Hematopoietic multipotent progenitor cell treated with erythropoietin and hydrocortisone succinate and interleukin-3 and kit ligand, for 8 days (in vitro differentiated cells): ENCODE data around the gene TMPRSS11A.

Source experiments
- DNase-seq: peaks from one replicate; pipeline ENCODE4 v3.0.0-alpha.2; 2015

Gene TMPRSS11A, protein sequence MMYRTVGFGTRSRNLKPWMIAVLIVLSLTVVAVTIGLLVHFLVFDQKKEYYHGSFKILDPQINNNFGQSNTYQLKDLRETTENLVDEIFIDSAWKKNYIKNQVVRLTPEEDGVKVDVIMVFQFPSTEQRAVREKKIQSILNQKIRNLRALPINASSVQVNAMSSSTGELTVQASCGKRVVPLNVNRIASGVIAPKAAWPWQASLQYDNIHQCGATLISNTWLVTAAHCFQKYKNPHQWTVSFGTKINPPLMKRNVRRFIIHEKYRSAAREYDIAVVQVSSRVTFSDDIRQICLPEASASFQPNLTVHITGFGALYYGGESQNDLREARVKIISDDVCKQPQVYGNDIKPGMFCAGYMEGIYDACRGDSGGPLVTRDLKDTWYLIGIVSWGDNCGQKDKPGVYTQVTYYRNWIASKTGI

DNA sequence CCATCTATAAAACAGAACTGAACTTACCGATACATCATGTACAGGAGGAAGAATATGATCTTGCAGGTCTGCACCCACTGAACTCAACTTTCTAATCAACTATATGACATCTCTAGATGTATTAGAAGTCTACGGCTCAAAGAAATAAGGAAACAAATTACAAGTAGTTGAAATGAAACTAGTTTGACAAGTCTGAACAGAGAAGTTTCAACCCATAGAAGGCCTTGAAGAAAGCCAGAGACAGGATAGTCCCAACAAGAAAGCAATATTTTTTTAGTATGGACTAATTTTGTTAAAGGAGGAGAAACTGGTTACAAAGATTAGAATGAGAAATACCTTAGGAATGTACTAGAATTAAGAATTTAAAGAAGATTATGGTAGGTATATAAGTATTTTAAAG, at the start of gene TMPRSS11A:
TSS of gene TMPRSS11A (minus strand) at position 138 of the 400 bp plus-strand sequence. CDS start at position 38, 100 bp downstream.
- no peak for DNase-seq

- no peak for DNase-seq
Observed at GRCh38 chr4:68011684-68012083, 48.4 kb upstream of the TMPRSS11A start.

DNA sequence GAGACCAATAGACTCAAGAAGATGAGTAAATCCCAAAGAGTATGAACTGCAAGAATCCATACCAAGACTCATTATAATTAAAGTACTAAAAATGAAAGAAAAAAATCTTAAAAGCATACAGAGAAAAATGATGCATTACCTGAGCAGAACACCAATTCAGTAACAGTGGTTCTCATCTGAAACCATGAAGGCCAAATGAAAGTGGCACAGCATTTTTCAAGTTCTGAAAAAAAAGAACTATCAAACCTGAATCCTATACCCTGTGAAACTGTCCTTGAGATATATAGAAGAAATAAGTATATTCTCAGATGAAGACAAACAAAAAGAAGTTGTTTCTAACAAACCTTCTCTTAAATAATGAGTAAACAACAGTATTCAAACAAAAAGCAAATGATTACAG, 39.6 kb upstream of the TMPRSS11A start:
- no peak for DNase-seq

GRCh38 chr4:67996127-67996526, 32.8 kb upstream of the TMPRSS11A start:
- DNase-seq, result no peak

DNA sequence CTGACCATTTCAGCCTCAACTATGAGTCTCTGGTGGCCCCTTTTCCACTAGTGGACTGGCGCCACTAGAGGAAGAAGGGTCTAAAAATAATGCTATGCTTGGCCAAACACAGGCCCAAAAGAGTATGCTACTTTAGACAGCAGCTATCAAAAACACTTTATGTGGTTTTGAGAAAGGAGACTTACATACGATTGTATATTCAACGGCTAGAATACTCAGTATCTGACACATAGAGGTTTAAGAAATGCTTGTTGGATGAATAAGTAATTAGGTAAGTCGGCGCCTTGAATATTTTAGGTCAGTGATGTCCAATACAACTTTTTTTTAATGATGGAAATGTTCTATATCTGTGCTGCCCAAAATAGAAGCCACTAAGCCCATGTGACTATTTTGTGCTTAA, 25.7 kb upstream of the TMPRSS11A start:
- DNase-seq, result no peak

DNA sequence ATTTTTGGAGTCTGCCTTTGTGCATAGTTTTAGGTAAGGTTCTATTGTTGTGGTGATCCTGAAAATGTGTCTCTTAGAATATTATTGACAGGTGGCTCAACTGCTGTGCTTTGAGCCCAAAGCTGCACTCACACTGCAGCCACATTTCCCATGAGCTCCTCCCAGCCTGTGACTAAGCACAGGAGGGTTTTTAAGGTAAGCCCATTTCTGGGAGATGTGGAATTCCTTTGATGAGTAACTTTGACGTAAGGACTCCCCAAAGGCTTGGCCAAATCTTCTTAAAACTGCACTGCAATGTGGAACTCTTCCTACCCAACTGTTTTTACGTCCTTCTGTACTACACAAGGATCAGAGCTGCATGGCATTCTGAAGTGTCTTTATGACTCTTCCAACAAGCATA, 20.0 kb upstream of the TMPRSS11A start:
- DNase-seq, result no peak

DNA sequence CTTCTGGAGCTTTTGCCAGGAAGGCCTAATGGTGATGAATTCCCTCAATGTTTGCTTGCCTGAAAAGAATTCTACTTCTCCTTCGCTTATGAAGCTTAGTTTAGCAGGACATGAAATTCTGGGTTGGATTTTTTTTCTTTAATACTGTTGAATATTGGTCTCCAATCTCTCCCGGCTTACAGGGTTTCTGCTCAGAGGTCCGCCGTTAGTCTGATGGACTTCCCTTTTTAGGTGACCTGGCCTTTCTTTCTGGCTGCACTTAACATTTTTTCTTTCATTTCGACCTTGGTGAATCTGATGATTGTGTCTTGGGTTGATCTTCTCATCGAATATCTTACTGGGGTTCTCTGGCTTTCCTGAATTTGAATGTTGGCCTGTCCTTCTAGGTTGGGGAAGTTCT, 17.2 kb upstream of the TMPRSS11A start:
- DNase-seq, result no peak

GRCh38 chr4:67973608-67974007, 10.3 kb upstream of the TMPRSS11A start:
- DNase-seq, result no peak

DNA sequence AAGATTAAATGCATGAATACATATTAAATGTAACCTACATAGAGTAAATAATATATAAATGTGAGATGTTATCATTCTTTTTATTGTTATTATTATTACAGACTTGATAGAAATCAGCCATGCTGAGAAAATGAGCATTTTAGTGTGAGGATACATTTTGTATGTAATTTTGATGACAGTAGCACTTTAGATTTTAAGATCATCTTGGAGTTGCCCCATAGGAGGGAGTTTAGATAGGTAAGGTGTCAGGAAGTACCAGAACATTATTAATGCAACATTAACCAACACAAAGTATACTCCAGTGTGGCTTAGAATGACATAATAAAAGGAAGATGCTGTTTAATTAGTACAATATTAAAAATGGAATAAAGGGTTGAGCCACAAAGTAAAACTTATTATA, 8.4 kb downstream of the TMPRSS11A start:
- DNase-seq, result no peak

DNA sequence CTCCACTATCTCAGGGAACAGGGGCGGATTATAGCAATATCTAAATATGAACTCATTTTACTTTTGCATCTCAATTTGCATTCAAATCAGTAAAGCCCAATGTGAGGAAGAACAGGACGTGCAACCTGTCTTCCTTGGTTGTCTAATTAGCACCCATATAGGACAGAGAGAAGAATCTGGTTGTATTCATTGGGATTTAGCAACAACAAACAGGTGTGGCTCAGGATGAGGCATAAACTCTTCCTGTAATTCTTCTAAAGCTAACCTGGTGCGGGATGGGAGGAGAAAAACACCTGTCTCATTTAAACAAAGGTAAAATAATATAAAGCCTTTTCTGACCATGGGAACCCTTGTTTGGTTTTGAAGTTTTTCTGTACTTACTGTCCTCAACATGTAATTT, 22.2 kb downstream of the TMPRSS11A start:
- no peak for DNase-seq

DNA sequence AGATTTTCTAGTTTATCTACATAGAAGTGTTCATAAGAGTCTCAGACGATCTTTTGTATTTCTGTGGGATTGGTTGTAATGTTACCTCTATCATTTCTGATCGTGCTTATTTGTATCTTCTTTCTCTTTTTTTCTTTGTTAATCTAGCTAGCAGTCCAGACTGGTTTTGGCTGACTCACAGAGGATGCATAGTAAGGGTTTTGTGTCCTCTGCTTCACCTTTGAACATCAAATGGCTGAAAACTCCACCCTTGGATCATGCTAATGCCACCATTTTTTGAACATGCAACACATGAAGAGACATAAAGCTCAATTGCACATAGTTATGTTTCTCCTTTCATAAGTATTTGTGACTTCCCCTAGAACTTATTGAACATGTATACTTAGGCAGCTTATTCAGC, 22.8 kb downstream of the TMPRSS11A start:
- DNase-seq, result no peak

DNA sequence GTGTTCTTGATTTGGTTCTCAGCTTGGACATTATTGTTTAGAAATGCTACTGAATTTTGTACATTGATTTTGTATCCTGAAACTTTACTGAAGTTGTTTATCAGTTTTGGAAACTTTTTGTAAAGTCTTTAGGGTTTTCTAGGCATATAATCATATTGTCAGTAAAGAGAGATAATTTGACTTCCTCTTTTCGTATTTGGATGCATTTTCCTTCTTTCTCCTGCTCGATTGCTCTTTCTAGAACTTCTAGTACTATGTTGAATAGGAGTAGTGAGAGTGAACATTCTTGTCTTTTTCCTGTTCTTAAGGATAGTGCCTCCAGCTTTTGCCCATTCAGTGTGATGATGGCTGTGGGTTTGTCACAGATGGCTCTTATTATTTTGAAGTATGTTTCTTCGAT, 24.1 kb downstream of the TMPRSS11A start:
- DNase-seq, result no peak

DNA sequence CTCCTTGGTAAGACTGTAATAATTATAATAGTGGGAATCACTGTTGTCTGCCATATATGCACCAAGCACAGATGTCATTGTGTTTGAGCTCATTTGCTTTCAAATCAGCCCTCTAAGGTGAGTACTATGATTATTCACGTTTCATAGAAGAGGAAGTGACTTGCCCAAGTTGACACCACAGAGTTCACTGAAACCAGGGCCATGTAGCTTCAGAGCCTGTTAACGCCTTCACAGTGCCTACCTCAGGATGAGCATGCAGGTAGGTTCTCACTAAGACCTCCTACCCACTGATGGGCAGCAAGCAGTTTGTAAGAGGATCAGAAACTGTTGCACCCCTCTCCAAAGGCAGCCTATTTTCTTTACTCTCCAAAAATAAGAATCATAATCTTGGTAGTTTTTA, 27.4 kb downstream of the TMPRSS11A start:
- no peak for DNase-seq

- DNase-seq, result no peak
Observed at GRCh38 chr4:67934628-67935027, 28.7 kb downstream of the TMPRSS11A start.

DNA sequence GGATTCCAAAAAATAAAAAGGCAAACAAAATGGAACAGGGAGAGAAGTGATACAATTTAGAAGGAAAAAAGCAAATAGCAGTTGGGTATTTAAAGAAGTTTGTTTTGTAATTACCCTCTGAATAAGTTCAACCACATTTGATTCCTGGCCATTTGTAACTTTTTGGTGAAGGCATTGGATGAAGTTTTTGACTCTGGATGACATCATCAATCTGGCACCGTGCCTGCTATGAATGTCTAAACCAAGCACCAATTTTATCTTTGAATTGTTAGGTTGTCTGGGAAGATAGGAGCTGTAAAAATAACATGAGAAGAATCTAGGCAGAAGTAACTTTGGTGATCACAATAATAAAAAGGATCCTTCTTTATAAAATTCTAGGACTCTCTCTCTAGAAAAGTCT, 29.5 kb downstream of the TMPRSS11A start:
- no peak for DNase-seq

GRCh38 chr4:67933038-67933437, 30.3 kb downstream of the TMPRSS11A start:
- no peak for DNase-seq

DNA sequence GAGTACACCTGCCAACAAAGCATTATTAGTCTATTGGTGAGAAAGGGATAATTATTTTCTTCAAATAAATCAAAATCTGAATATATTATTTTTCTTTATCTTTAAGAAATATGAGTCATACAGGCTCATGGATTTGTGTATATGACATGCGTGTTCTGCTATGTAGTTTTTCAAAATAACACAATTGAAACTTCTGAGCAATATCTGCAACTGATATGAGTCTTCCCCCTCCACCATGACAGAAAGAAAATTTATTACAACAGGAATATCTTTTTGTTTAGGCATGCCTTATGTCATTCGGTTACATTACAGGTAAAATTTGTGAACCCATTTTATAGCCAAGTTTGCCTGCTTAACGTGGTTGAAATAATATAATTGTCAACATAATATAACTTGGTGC, 32.0 kb downstream of the TMPRSS11A start:
- no peak for DNase-seq

GRCh38 chr4:67929426-67929825, 33.9 kb downstream of the TMPRSS11A start:
- DNase-seq, result no peak

DNA sequence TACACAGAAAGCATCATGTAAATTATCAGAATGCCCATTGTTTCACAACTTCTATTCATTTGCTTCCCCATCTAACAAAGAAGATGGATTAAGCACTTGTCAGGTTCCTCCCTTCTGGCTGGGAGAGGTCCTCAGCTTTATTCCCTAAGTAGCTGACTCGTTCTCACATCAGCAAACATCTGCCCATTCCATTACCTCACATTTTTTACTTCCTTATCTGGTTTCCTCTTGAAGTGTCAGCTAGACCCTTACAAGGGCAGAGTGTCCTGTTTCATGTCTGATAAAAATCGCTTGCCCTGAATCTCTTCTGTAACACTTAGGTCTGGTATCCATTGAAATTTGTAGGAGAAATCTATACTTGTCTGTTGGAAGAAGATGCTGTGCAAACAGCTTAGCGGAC, 34.7 kb downstream of the TMPRSS11A start:
- DNase-seq, result no peak

DNA sequence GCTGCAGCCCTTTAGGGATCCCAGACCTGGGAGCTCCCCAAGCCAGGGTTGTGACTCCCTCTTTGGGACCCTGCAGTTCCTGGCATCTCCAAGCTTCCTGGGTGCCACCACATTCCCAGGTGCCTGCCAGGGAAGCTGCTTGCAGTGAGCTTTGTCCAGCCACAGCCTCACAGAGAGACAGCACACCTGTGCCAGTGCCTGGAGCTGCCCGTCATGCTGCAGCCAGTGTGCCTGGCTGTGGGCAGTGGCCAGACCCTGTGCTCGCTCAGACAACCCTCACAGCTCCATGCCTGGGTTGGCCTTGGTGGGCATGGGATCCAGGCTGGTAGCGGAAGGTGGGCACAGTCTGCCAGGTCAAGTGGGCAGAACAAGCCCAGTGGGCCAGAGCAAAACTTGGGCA, 36.0 kb downstream of the TMPRSS11A start:
- DNase-seq, result no peak

GRCh38 chr4:67926485-67926884, 36.8 kb downstream of the TMPRSS11A start:
- DNase-seq, result no peak

- no peak for DNase-seq
Observed at GRCh38 chr4:67922697-67923096, 40.6 kb downstream of the TMPRSS11A start.

- DNase-seq, result no peak
Observed at GRCh38 chr4:67918428-67918827, 44.9 kb downstream of the TMPRSS11A start.

GRCh38 chr4:67915400-67915966, 47.8 kb downstream of the TMPRSS11A start:
- no peak for DNase-seq

- DNase-seq, result no peak
Observed at GRCh38 chr4:67912080-67912479, 51.2 kb downstream of the TMPRSS11A start.
